GM18517 (cell line): ENCODE measurements around the gene PLEKHO2.

ENCODE experiments used
- ATAC-seq: cut with Tn5 transposase; IDR thresholded peaks from one replicate; pipeline ENCODE4 v1.9.1; 2021; ENCODE audit warnings: mild to moderate bottlenecking, moderate library complexity; ENCODE audit not compliant: unreplicated experiment

Gene PLEKHO2

DNA sequence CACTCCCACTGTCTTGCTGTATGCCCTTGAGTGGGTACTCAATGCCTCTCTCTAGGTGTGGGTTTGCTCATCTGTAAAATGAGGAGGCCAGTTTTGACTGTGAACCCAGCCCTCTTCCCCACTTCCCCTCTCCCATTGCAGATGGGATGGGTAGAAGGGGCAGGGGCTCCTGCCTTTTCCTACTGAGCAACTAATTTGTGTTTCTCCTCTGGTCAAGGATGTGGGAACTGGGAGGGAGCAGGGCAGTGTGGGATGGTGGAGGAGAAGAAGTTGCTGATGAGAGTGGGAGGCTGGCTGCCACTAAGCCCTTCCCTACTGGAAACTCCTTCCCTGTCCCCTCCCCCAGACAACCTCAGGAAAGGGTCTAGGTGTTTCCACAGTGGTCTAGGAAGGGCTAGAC is 49.8 kb downstream of the PLEKHO2 start:
- ATAC-seq = no peak

DNA sequence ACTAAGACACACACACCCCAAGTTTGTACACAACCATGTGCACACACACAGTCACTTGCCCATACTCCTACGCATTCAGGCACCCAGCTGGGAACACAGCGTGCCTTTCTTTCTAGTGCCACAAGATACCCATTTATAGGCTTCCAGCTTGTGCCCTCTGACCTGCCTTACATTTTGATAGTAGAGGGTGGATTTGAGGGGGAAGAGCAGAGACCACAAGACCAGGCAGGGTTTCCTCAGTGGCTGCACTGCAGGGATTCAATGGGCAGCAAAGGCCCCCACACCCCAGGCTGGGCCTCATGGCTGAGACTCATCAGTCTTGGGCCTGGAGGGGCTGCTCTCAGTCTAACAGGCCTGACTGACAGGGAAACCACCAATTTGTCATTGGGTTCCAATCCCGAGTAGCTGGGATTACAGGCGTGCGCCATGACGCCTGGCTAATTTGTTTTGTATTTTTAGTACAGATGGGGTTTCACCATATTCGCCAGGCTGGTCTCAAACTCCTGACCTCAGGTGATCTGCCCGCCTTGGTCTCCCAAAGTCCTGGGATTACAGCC is 51.2 kb downstream of the PLEKHO2 start:
- no peak for ATAC-seq

DNA sequence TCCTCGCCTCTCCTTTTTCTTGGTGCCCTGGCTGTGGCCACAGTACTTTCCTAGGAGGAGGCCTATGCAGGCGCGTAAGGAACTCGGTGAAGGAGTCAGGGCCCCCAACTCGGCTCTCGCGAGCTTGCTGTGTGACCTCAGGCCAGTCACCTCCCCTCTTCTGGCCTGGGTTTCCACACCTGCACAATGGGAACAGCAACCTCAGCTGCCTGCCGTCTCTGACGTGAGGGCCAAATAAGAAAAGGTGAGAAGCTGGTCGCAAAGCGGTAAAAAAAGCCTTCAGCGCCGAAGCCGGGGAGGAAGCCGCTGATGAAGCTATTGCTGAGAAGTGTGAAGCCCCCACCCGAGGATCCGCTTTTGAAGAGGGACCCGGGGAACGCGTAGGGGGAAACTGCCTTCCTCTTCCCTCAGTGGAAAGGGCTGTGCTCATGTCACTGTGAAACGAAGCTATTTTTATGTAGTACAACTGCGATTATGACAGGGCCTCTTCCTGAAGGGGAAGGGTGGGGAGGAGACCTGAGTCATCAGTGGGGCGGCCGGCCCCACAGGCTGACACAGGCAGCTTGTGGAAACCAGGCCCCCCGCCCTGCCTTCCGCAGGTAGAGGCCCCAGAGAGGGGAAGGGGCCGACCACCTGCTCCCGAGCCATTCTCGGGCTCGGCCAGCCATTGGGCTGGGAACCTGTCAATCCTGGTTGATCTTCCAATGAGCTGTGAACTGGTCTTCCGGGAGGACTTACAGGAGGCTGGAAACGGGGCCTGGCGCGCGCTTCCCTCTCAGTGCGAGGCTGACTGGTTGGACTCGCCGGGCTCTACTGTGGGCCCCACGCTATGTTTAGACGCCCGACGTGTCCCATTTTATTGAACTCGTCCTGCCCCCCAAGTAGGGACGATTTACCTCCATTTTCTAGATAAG is 52.0 kb downstream of the PLEKHO2 start:
- peak; percentile 57 for ATAC-seq

DNA sequence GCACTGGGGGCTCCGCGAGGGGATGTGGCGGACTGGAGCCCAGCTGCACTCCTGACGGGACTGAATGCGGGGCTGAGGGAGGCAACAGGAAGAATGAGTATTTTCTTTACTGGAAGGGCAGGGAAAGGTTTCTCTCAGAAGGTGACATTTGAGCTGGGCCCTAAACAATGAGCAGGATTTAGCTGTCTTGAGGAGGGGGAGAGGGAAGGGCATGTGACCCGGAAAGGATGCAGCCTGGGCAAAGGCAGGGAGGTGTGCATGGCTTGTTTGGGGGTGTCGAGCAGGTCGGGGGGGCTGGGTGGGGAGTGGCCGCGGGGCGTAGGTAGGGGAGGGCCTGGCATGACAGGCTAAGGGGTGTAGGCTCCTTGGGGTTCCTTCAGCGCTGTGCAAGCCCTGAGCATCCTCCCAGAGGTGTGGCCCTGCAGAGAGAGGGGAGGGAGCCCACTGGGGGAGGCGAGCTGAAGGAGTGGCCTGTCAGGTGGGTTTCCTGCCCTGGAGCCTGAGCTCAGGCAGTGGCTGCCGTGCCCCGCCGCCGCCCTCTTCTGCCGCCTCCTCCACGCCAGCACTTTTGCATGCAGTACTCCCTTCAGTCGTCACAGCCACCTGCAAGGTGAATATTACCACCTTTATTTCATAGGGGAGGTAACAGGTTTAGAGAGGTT is 52.8 kb downstream of the PLEKHO2 start:
- ATAC-seq = no peak

DNA sequence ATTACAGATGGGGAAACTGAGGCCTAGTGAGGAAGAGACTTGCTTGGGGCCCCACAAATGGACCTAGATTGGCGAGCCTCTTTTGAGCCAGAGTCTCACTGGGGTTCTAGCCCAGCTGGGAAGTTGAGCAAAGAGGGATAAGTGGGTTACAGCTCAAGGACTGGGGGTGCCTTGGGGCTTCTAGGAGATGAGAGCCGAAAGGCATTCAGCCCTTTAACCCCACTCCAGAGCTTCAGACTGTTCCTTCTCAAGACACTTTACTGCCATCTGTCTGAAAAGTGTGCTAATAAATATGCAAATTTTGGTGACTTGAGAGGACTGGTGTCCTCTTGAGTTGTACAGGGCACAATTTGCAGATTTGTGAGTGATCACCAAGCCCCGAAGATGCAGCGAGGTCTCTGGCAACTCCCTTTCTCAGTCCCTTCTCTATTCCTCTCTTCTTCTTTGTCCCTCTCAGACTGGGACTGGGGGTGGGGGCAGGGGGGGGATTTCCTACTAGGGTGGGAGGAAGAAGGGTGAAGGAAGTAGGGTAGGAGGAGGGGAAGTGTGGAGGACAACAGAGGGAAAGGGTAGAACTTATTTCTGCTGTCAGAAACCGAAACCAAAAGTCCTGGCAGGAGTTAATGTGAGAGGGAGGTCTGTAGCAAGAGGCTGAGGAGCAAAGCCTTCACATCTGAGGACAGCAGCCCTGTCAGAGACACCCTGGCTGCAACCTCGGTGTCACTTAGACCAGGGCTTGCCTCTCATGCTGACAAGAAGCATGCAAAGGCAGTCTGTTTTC is 53.8 kb downstream of the PLEKHO2 start:
- no peak for ATAC-seq

DNA sequence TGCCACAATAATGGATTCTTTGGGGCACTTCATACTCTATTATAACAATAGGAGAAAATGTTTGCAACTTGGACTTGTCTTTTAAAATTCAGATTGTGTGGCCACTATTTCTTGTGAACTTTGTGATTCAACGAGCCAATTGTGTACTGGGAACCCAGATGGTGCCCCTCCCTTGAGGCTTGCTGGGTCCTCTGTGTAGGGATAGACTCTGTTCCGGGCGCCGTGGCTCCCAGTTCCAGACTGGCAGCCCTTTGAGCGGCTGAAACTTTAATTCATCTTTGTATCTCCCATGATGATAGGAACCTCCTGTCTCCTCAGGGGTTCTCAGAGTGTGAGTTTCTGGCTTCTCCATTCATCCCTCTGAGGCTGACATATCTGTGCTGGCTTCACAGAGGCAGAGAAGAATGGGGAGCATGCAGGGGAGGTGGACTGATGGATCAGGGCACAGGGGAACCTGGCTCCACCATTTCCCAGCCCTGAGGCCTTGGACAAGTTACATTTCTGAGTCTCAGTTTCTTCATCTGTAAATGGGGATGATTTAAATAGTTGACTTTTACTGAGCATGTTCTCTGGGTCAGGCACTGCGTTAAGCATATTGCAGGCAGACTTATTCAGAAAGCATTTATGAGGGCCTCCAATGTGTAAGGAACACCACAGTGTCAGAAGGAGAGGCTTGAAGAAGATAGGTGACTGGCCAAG is 54.8 kb downstream of the PLEKHO2 start:
- ATAC-seq = no peak

DNA sequence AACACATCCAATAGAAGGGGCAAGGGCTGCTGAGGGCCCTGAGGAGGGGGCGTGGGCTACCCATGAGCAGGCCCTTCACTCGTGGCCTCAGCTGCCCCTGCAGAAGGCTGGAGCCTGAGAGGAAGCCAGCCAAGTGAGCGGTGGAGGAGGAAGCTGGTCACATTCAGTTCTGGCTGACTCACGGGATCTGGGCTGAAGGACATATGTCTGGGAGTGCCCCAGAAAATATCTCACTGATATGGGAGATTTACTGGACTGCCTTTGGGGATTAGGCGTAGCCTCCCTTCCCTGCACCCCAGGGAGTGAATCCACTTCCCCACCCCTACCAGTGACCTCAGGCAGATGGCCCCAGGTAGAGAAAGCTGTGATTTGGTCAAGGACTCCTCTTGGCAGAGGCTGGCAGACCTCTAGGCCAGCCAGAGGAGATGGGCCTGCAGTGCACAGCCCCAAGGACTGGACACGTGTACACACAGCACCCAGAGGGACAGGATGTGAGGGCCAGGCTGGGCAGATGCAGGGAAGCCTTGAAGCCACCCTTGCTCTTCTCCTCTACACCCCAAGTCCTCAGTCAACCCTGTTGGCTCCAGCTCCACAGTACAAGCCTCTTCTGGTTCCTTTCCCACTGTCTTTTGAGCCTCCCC is 55.8 kb downstream of the PLEKHO2 start:
- no peak for ATAC-seq

DNA sequence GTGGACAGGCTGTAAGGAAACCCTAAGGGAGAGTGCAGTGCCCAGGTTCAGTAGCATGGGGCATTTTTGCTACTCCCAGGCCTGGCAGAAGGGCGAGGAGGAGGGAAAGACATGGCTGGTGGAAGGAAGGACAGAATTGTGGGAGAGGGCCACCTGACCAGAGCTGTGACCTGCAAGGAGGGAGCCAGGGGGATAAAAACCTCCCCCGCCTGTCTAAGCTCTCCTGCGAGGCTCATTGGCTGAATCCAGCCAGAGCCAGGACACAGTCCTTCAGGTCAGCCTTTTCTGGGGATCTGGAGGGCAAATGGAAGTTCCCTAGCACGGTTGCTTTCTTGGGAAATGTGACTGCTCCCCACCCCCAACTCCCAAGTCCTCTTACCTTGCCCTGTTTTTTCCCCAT is 56.7 kb downstream of the PLEKHO2 start:
- ATAC-seq = no peak

DNA sequence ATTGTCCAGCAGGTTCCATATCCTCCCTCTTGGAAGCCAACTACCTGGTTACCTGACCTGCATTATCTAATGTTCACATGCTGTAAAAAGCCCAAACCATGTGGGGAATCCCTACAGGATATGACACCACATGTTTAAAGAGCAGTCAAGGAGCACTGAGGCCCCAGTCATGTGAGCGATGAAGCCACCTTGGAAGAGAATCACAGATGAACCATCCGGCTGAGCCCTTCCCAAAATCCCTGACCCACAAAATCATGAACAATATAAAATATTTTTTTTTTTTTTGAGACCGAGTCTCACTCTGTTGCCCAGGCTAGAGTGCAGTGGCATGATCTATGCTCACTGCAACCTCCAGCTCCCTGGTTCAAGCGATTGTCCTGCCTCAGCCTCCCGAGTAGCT is 59.4 kb downstream of the PLEKHO2 start:
- ATAC-seq = no peak

DNA sequence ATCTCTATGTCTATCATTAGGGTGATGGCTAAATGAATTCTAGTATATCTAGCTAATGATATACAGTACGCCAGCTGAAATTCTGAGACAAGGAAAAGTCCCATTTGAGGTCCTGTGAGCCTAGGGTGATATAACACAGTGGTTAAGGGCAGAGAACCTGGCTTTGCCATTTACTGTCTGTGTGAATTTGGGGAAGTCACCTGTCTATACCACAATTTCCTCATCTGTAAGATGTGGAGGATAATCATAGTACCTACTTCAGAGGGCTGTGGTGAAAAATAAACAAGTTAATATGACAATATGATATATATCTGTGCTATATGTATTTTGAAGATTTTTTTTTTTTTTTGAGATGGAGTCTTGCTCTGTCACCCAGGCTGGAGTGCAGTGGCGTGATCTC is 60.2 kb downstream of the PLEKHO2 start:
- no peak for ATAC-seq

DNA sequence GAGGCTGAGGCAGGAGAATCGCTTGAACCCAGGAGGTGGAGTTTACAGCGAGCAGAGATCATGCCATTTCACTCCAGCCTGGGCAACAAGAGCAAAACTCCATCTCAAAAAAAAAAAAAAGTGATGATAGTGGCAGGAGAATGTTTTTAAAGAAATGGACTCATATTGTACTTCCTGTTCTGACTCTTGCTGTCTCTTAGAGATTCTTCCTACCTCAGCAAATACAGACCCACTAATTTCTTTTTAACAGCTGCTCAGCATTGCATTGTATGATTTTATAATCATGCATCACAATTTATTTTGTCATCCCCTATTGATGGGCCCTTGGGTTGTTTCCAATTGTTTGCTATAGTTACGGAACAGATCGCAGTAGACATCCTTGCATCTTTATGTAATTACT is 61.1 kb downstream of the PLEKHO2 start:
- ATAC-seq = no peak

DNA sequence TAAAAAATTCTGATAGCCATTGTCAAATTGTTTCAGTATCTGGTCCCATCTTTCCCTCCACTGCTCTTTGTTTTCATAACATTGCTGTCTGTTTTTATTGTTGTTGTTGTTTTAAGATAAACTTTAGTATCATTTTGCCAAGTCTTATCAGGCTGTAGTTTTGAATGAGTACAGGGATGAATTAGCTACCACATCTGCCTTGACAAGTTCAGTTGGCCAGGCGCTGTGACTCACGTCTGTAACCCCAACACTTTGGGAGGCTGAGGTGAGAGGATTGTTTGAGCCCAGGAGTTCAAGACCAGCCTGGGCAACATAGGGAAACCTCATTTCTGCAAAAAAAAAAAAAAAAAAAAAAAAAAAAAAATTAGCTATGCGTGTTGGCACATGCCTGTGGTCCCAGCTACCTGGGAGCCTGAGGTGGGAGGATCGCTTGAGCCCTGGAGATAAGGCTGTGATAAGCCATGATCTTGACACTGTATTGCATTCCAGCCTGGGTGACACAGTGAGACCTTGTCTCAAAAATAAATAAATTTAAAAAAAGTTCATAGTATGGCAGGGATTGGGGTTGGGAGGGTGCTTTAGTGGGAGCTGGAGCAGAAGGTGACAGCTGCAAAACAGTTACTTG is 61.7 kb downstream of the PLEKHO2 start:
- no peak for ATAC-seq

DNA sequence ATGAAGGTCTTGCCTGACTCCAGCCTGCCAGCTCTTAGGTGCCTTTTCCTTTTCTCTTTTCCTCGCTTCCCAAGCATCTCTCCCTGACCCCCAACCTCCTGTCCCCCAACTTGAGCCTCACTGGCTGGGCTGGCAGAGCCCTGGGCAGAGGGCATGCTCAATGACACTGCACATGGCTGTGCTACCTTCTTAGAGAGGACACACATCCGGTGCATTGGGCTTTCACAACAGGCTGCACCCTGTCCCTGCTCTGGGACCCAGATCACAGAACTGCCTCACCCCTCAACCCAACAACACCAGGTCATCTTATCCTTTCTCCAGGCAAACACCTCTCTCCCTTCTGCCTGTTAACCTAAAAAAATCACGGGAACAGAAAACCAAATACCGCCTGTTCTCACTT is 62.5 kb downstream of the PLEKHO2 start:
- ATAC-seq = no peak

DNA sequence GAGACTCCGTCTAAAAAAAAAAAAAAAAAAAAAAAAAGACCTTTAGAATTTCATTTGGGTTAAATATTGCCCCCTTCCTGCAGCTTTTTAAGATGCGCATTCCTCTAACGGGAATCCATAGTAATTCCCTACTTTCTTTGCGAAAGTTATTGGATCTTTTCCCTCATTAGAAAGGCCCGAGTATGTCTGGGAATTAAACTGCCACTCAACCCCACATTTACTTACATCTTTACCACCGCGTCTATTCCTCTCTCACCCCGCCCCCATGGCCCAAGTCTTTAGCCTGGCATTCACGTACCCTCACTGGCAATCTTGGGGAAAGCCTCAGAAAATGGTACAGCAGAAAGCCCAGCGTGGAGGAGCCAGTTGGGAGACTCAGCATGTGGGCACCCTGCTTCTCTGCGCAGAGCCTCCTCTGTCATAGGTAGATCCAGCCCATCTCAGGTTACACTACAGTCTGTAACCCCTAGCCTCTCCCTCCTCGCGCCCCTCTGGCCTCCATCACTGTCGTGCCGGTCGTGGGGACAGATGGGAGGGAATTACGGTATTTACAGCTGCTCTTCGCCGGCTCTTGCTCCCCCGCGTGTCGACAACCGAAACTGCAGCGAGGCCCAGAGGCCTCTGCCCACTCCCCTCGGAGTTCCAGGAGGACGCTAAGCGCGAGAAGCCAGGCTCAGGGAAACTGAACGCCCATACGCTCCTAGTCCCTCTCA is 63.6 kb downstream of the PLEKHO2 start:
- ATAC-seq = peak; percentile 63

DNA sequence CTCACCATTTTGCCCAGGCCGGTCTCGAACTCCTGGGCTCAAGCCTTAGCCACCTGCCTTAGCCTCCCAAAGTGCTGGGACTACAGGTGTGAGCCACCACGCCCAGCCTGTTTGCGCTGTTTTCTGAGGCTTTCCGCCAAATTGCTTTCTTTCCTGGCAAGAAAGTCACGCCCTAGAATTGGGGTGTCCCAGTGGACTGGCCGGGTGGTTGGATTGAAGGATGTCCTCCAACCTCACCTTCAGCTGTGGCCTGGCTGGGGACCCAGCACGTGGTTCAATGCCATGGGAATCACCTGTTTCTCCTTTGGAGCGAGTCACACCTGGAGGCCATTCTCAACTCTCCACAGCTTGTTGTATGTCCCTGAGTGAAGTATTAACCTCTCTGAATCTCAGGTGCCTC is 64.2 kb downstream of the PLEKHO2 start:
- ATAC-seq = no peak

DNA sequence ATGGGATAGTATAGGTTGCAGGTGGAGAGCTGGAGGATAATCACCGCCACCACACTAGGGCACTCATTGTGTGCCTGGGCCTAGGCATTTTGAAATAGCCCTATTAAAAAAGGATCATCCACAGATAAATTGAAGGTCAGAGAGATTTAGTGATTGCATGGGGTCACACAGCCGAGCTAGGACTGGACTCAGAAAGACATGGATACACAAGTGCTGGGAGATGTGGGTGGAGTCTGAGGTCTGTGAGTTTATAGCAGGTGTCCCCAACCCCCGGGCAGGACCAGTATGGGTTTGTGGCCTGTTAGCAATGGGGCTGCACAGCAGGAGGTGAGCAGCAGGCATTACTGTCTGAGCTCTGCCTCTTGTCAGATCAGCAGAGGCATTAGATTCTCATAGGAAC is 64.7 kb downstream of the PLEKHO2 start:
- ATAC-seq = no peak

DNA sequence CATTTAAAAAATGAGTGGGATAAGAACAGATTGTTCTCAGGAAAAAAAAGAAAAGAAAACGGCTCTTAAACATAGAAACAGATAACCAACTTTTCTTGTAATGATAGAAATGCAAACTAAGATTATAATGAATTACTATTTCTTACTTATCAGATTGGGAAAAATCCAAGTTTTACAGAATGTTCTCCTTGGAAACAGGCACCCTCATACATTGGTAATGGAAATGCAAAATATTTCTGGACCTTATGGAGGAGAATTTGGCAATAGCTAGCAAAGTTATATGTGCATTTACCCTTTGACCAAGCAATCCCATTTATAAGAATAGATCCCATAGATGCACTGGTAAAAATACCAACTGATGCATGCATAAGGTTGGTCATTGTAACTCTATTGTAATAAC is 66.3 kb downstream of the PLEKHO2 start:
- ATAC-seq = no peak

DNA sequence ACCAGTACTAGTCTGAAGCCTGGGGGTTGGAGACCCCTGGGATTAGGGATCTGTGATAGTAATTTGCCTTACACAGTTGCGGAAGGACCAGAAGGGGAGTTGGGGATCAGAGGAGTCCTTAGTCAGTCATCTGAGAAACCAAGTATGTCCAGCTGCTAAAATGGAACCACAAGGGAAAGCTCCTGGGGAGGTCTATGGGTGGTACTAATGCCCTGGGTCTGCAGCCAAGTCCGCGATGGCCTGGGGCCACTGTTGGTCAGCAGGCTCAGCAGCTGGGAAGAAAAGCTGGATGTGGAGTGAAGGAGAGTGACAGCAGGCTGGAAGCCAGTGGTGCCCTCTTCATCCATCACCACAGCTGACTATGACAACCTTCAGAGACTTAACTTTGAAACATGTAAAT is 67.8 kb downstream of the PLEKHO2 start:
- no peak for ATAC-seq
